Measurements from ENCODE around the gene LRRC18.

- no peak for TF ChIP-seq CTCF (conservative IDR thresholded peaks at IDR 0.05; ENCODE audit: low read depth, low read length)
- TF ChIP-seq EZH2 (IDR thresholded peaks at IDR 0.05; ENCODE audit: low read length, unreplicated experiment) = no peak
- TF ChIP-seq EZH2phosphoT487 (IDR thresholded peaks at IDR 0.05; ENCODE audit: borderline replicate concordance, low read length) = no peak
These were observed 12.1 kb upstream of the LRRC18 start for GRCh38 chr10:48951707-48952106.
